IMR-90 (cell line): ENCODE data around the gene CHMP3.

Experiments used
- CEBPB ChIP-seq: IDR thresholded peaks from 2 replicates; pipeline ENCODE4 v1.6.1; 2012; ENCODE audit warnings: low read depth, low read length, improper control_type of control experiment
- CTCF ChIP-seq: conservative IDR thresholded peaks from 2 replicates; pipeline ENCODE4 v1.5.1; 2012; ENCODE audit warnings: mild to moderate bottlenecking, low read depth, low read length, improper control_type of control experiment
- MXI1 ChIP-seq: IDR thresholded peaks from 2 replicates; pipeline ENCODE4 v1.6.1; 2012; ENCODE audit warnings: low read depth, mild to moderate bottlenecking, low read length, moderate library complexity, borderline replicate concordance
- NFE2L2 ChIP-seq: fragments of 150-350 bp; IDR thresholded peaks from 2 replicates; pipeline ENCODE4 v1.6.1; 2016; ENCODE audit warnings: low read depth, mild to moderate bottlenecking, low read length
- POLR2A ChIP-seq: IDR thresholded peaks from 2 replicates; pipeline ENCODE4 v1.6.1; 2012; ENCODE audit warnings: mild to moderate bottlenecking, low read depth, low read length
- RAD21 ChIP-seq: IDR thresholded peaks from 2 replicates; pipeline ENCODE4 v1.6.1; 2012; ENCODE audit warnings: low read length, improper control_type of control experiment
- RCOR1 ChIP-seq: IDR thresholded peaks from 2 replicates; pipeline ENCODE4 v1.6.1; 2012; ENCODE audit warnings: mild to moderate bottlenecking, low read length, improper control_type of control experiment; ENCODE audit not compliant: insufficient replicate concordance

GRCh38 chr2:86466306-86466705 is 96.9 kb downstream of the CHMP3 start:
- TF ChIP-seq POLR2A (no peak), CTCF (no peak), MXI1 (no peak), RAD21 (no peak), NFE2L2 (no peak), CEBPB (no peak), RCOR1 (no peak)
